Loucy (cell line): ENCODE results near the gene CLSTN2.

ENCODE experiments used
- H2AFZ ChIP-seq: fragments of 200-600 bp; sonication (generic); 2 replicates; pipeline ENCODE4 v1.6.0; 2016; ENCODE audit warnings: antibody characterized with exemption, mild to moderate bottlenecking, low read length, moderate library complexity
- H3F3A ChIP-seq: fragments of 200-600 bp; 2 replicates; pipeline ENCODE4 v1.6.0; 2016; ENCODE audit warnings: antibody characterized with exemption, low read depth, mild to moderate bottlenecking
- H3K27me3 ChIP-seq: fragments of 200-600 bp; sonication (generic); 2 replicates; pipeline ENCODE4 v1.6.1; 2014; ENCODE audit warnings: low read length, mild to moderate bottlenecking; ENCODE audit not compliant: insufficient read depth, poor library complexity, severe bottlenecking
- H3K36me3 ChIP-seq: fragments of 200-600 bp; sonication (generic); 2 replicates; pipeline ENCODE4 v1.6.1; 2016; ENCODE audit warnings: low read length; ENCODE audit not compliant: insufficient read depth
- H3K4me1 ChIP-seq: fragments of 200-600 bp; sonication (generic); 2 replicates; pipeline ENCODE4 v1.5.1; 2014; ENCODE audit warnings: low read length, mild to moderate bottlenecking; ENCODE audit not compliant: insufficient read depth, poor library complexity, severe bottlenecking
- H3K4me2 ChIP-seq: fragments of 200-600 bp; sonication (generic); 2 replicates; pipeline ENCODE4 v1.6.0; 2014; ENCODE audit warnings: antibody characterized with exemption, low read length, low read depth, mild to moderate bottlenecking; ENCODE audit not compliant: poor library complexity, severe bottlenecking
- H3K4me3 ChIP-seq: fragments of 200-600 bp; sonication (generic); 2 replicates; pipeline ENCODE4 v1.5.1; 2014; ENCODE audit warnings: low read length, mild to moderate bottlenecking, mixed read lengths; ENCODE audit not compliant: poor library complexity, severe bottlenecking
- H3K79me2 ChIP-seq: fragments of 200-600 bp; sonication (generic); 2 replicates; pipeline ENCODE4 v1.6.1; 2014; ENCODE audit warnings: low read length; ENCODE audit not compliant: insufficient read depth
- H3K9ac ChIP-seq: fragments of 200-600 bp; sonication (generic); 2 replicates; pipeline ENCODE4 v1.6.0; 2014; ENCODE audit warnings: mild to moderate bottlenecking, low read depth, low read length, moderate library complexity; ENCODE audit not compliant: poor library complexity, severe bottlenecking
- H3K9me2 ChIP-seq: fragments of 200-600 bp; sonication (generic); replicated peaks from 2 replicates; pipeline ENCODE4 v1.6.1; 2016; ENCODE audit warnings: low read depth, low read length, mixed read lengths
- H3K9me3 ChIP-seq: fragments of 200-600 bp; sonication (generic); 2 replicates; pipeline ENCODE4 v1.6.1; 2014; ENCODE audit warnings: mild to moderate bottlenecking, antibody characterized with exemption, low read length, low read depth; ENCODE audit not compliant: insufficient read depth
- H4K20me1 ChIP-seq: fragments of 200-600 bp; sonication (generic); 2 replicates; pipeline ENCODE4 v1.6.0; 2014; ENCODE audit warnings: antibody characterized with exemption, low read length, mild to moderate bottlenecking; ENCODE audit not compliant: insufficient read depth, poor library complexity, severe bottlenecking
- CTCF ChIP-seq: fragments of 200-600 bp; sonication (generic); conservative IDR thresholded peaks from 2 replicates; pipeline ENCODE4 v1.5.1; 2014; ENCODE audit warnings: mild to moderate bottlenecking, antibody characterized with exemption, low read length
- EZH2phosphoT487 ChIP-seq: fragments of 200-600 bp; IDR thresholded peaks from 2 replicates; pipeline ENCODE4 v1.6.1; 2018; ENCODE audit warnings: antibody characterized with exemption, mild to moderate bottlenecking, moderate library complexity, borderline replicate concordance

CLSTN2 gene

GRCh38 chr3:140469491-140469890 lies 534.5 kb downstream of the CLSTN2 start:
- TF ChIP-seq CTCF (no peak), EZH2phosphoT487 (no peak)

GRCh38 chr3:140470211-140470610 lies 535.2 kb downstream of the CLSTN2 start:
- Histone ChIP-seq H3K4me3 (no peak overlapping the region), H3K9me3 (no peaks in the 10 kb centered on the region), H3K36me3 (no peaks in the 10 kb centered on the region)

More at GRCh38 chr3:140469491-140469890, 534.5 kb downstream of the CLSTN2 start:
- H3K4me2 ChIP-seq, result no peak overlapping the region
- no peaks in the 10 kb centered on the region for H3K27me3 ChIP-seq
- no peaks in the 10 kb centered on the region for H3K4me1 ChIP-seq
- H3K4me3 ChIP-seq, result no peak overlapping the region
- no peaks in the 10 kb centered on the region for H3K36me3 ChIP-seq
- no peaks in the 10 kb centered on the region for H3K9me2 ChIP-seq
- no peak overlapping the region for H3K9ac ChIP-seq
- no peaks in the 10 kb centered on the region for H3K9me3 ChIP-seq
- H3K79me2 ChIP-seq, result no peaks in the 10 kb centered on the region
- H2AFZ ChIP-seq, result no peak overlapping the region
- H4K20me1 ChIP-seq, result no peaks in the 10 kb centered on the region
- H3F3A ChIP-seq, result no peaks in the 10 kb centered on the region

GRCh38 chr3:140470962-140471361 lies 536.0 kb downstream of the CLSTN2 start:
- Histone ChIP-seq H3K9me2 (no peaks in the 10 kb centered on the region), H4K20me1 (no peaks in the 10 kb centered on the region), H3K36me3 (no peaks in the 10 kb centered on the region), H3K4me2 (no peak overlapping the region), H3K9ac (no peak overlapping the region), H3K27me3 (no peaks in the 10 kb centered on the region), H3K9me3 (no peaks in the 10 kb centered on the region), H3F3A (no peaks in the 10 kb centered on the region), H2AFZ (no peak overlapping the region), H3K4me3 (no peak overlapping the region), H3K79me2 (no peaks in the 10 kb centered on the region), H3K4me1 (no peaks in the 10 kb centered on the region)
- TF ChIP-seq CTCF, result no peak
- no peak for TF ChIP-seq EZH2phosphoT487

More at GRCh38 chr3:140470211-140470610, 535.2 kb downstream of the CLSTN2 start:
- Histone ChIP-seq H3K79me2 (no peaks in the 10 kb centered on the region), H2AFZ (no peak overlapping the region), H3K27me3 (no peaks in the 10 kb centered on the region), H3K9me2 (no peaks in the 10 kb centered on the region), H3F3A (no peaks in the 10 kb centered on the region), H3K4me2 (no peak overlapping the region), H3K9ac (no peak overlapping the region), H3K4me1 (no peaks in the 10 kb centered on the region), H4K20me1 (no peaks in the 10 kb centered on the region)
- no peak for TF ChIP-seq EZH2phosphoT487
- TF ChIP-seq CTCF, result no peak
